ENCODE data around the gene ORAI3. TPM values are rescaled to one million over a fixed set of nuclear protein-coding genes. Genes with fewer than 3 reads are reported as not detected.

ORAI3 gene
- total and polyA plus RNA-seq, 2 of the 13 experiments (the other 11 are each of a cell fraction or from before 2014, with no cell fraction given): 11.4 to 32.0 TPM

DNA sequence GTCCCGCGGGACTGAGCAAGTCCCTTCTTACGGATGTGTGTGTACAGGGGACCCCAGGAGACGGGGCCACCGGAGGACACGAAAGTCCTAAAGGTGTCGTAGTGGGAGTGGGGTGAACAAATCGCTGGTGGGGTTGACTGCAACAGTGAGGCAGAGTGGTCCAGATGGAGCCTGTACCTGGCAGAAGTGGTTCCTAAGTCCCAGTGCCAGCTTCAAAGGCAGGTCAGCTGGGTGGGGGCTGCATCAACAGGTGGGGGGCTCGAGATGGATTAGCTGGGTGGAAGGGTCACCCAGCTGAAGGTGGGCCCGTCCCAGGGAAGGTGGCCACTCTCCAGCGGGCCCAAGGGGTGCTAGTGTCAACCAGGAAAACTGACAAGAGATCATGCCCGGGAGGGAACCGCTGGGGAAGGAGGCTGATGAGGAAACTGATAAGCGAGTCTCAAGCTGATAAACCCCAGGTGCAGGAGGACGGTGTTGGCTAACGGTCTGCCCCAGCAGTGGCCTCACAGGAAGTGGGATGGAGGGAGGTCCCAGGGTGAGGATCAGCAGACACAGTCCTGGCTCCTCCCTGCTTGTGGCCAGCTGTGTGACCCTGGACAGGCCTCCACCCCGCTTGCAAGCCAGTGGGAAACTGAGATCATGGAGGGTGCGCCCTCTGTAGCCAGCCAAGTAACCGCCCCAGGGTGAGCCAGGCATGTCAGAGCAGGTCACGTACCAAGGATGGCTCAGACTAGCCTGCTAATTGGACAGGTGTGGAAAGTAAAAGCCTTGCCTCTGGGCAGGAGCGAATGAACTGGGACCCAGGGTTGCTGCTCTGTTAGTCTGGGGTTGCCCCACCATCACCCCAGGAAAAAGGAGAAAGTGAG lies 1.0 kb downstream of the ORAI3 start (continued):
- TF ChIP-seq, protein P1, sequence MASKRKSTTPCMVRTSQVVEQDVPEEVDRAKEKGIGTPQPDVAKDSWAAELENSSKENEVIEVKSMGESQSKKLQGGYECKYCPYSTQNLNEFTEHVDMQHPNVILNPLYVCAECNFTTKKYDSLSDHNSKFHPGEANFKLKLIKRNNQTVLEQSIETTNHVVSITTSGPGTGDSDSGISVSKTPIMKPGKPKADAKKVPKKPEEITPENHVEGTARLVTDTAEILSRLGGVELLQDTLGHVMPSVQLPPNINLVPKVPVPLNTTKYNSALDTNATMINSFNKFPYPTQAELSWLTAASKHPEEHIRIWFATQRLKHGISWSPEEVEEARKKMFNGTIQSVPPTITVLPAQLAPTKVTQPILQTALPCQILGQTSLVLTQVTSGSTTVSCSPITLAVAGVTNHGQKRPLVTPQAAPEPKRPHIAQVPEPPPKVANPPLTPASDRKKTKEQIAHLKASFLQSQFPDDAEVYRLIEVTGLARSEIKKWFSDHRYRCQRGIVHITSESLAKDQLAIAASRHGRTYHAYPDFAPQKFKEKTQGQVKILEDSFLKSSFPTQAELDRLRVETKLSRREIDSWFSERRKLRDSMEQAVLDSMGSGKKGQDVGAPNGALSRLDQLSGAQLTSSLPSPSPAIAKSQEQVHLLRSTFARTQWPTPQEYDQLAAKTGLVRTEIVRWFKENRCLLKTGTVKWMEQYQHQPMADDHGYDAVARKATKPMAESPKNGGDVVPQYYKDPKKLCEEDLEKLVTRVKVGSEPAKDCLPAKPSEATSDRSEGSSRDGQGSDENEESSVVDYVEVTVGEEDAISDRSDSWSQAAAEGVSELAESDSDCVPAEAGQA (IDR thresholded peaks at IDR 0.05; ENCODE audit: low read depth): peak; percentile 59; the same call in 1 of the 2 replicates
- TF ChIP-seq, protein P1 (CRISPR knock-in tag; IDR thresholded peaks at IDR 0.05; ENCODE audit: borderline replicate concordance): no peak
- TF ChIP-seq ZNF350 (CRISPR knock-in tag; IDR thresholded peaks at IDR 0.05; ENCODE audit: borderline replicate concordance, low read depth) (peak; percentile 84), SP5 (CRISPR knock-in tag; IDR thresholded peaks at IDR 0.05; ENCODE audit: borderline replicate concordance, low read depth) (peak; percentile 83), NFE2L2 (IDR thresholded peaks at IDR 0.05; ENCODE audit: low read length) (no peak; the same call in 1 of the 2 replicates), ZBTB7A (CRISPR knock-in tag; IDR thresholded peaks at IDR 0.05) (no peak), CHD2 (IDR thresholded peaks at IDR 0.05; ENCODE audit: low read depth, low read length) (no peak), CC2D1A (CRISPR knock-in tag; IDR thresholded peaks at IDR 0.05) (no peak), ZIK1 (CRISPR knock-in tag; IDR thresholded peaks at IDR 0.05; ENCODE audit: borderline replicate concordance, low read depth) (peak; percentile 43; the same call in 1 of the 2 replicates), MTF2 (CRISPR knock-in tag; IDR thresholded peaks at IDR 0.05; ENCODE audit: borderline replicate concordance) (no peak), GABPA (IDR thresholded peaks at IDR 0.05; ENCODE audit: low read depth, low read length) (no peak), GABPA (CRISPR knock-in tag; IDR thresholded peaks at IDR 0.05; ENCODE audit: low read depth) (peak; percentile 86)
- TF ChIP-seq, protein P2, sequence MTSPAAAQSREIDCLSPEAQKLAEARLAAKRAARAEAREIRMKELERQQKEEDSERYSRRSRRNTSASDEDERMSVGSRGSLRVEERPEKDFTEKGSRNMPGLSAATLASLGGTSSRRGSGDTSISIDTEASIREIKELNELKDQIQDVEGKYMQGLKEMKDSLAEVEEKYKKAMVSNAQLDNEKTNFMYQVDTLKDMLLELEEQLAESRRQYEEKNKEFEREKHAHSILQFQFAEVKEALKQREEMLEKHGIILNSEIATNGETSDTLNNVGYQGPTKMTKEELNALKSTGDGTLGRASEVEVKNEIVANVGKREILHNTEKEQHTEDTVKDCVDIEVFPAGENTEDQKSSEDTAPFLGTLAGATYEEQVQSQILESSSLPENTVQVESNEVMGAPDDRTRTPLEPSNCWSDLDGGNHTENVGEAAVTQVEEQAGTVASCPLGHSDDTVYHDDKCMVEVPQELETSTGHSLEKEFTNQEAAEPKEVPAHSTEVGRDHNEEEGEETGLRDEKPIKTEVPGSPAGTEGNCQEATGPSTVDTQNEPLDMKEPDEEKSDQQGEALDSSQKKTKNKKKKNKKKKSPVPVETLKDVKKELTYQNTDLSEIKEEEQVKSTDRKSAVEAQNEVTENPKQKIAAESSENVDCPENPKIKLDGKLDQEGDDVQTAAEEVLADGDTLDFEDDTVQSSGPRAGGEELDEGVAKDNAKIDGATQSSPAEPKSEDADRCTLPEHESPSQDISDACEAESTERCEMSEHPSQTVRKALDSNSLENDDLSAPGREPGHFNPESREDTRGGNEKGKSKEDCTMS (CRISPR knock-in tag; conservative IDR thresholded peaks at IDR 0.05): 0 out of 2 replicates have a peak, but pooled peaks have one; percentile 31
- TF ChIP-seq, protein P3, sequence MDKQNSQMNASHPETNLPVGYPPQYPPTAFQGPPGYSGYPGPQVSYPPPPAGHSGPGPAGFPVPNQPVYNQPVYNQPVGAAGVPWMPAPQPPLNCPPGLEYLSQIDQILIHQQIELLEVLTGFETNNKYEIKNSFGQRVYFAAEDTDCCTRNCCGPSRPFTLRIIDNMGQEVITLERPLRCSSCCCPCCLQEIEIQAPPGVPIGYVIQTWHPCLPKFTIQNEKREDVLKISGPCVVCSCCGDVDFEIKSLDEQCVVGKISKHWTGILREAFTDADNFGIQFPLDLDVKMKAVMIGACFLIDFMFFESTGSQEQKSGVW (CRISPR knock-in tag; IDR thresholded peaks at IDR 0.05; ENCODE audit: borderline replicate concordance): 0 out of 2 replicates have a peak, but pooled peaks have one; percentile 36
- TF ChIP-seq, protein P4, sequence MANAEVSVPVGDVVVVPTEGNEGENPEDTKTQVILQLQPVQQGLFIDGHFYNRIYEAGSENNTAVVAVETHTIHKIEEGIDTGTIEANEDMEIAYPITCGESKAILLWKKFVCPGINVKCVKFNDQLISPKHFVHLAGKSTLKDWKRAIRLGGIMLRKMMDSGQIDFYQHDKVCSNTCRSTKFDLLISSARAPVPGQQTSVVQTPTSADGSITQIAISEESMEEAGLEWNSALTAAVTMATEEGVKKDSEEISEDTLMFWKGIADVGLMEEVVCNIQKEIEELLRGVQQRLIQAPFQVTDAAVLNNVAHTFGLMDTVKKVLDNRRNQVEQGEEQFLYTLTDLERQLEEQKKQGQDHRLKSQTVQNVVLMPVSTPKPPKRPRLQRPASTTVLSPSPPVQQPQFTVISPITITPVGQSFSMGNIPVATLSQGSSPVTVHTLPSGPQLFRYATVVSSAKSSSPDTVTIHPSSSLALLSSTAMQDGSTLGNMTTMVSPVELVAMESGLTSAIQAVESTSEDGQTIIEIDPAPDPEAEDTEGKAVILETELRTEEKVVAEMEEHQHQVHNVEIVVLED (CRISPR knock-in tag; IDR thresholded peaks at IDR 0.05; ENCODE audit: borderline replicate concordance): peak; percentile 67; the same call in 1 of the 2 replicates
- TF ChIP-seq, protein P5, sequence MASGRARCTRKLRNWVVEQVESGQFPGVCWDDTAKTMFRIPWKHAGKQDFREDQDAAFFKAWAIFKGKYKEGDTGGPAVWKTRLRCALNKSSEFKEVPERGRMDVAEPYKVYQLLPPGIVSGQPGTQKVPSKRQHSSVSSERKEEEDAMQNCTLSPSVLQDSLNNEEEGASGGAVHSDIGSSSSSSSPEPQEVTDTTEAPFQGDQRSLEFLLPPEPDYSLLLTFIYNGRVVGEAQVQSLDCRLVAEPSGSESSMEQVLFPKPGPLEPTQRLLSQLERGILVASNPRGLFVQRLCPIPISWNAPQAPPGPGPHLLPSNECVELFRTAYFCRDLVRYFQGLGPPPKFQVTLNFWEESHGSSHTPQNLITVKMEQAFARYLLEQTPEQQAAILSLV (CRISPR knock-in tag; IDR thresholded peaks at IDR 0.05; ENCODE audit: borderline replicate concordance): peak; percentile 86; the same call in 1 of the 2 replicates
